Endothelial cell of umbilical vein (primary cell): ENCODE measurements around the gene SMAD6.
A peak's percentile ranks its signal among the peaks of the same experiment; 100 is the strongest.

Experiments
- CTCF ChIP-seq, 2 donors: IDR thresholded peaks; 1 replicate in 1 of 2; 2 replicates in 1 of 2; pipeline ENCODE4 v1.5.1; 2011; ENCODE audit warnings: low read length in 2 of 2, mild to moderate bottlenecking in 2 of 2, moderate library complexity in 2 of 2, control low read depth in 1 of 2, inconsistent platforms in 1 of 2, low read depth in 1 of 2; ENCODE audit not compliant: insufficient read depth in 1 of 2; ENCODE audit errors: extremely low read depth in 1 of 2
- EZH2 ChIP-seq: IDR thresholded peaks from 2 replicates; pipeline ENCODE4 v1.6.1; 2012; ENCODE audit warnings: borderline replicate concordance, low read depth, mild to moderate bottlenecking, moderate library complexity, low read length, inconsistent platforms; ENCODE audit not compliant: severe bottlenecking
- FOS ChIP-seq: IDR thresholded peaks from 2 replicates; pipeline ENCODE4 v1.6.1; 2011; ENCODE audit warnings: mild to moderate bottlenecking, low read length, moderate library complexity, borderline replicate concordance; ENCODE audit not compliant: insufficient read depth
- MAX ChIP-seq: IDR thresholded peaks from 2 replicates; pipeline ENCODE4 v1.6.1; 2011; ENCODE audit not compliant: insufficient read depth, insufficient read length
- MYC ChIP-seq: IDR thresholded peaks from one replicate; pipeline ENCODE4 v1.6.1; 2011; ENCODE audit warnings: mild to moderate bottlenecking, low read depth, low read length
- POLR2A ChIP-seq: IDR thresholded peaks from 2 replicates; pipeline ENCODE4 v1.6.1; 2012; ENCODE audit warnings: low read depth, mild to moderate bottlenecking, control low read depth, low read length
- POLR2AphosphoS5 ChIP-seq: IDR thresholded peaks from 2 replicates; pipeline ENCODE4 v1.6.1; 2012; ENCODE audit warnings: low read depth, mild to moderate bottlenecking, control low read depth, low read length, moderate library complexity; ENCODE audit not compliant: insufficient read depth

- TF ChIP-seq CTCF (IDR thresholded peaks at IDR 0.05; ENCODE audit: extremely low read depth in 1 of 2, insufficient read depth in 1 of 2, low read depth in 1 of 2, low read length in 2 of 2) (no peak), FOS (peak; percentile 25), POLR2AphosphoS5 (no peak), MYC (no peak), EZH2 (no peak), MAX (no peak), POLR2A (no peak)
Measured at GRCh38 chr15:66721501-66721937, 19.5 kb downstream of the SMAD6 start.
